GM19397 (cell line): ENCODE data around the gene PPP1R3G.
A peak's percentile ranks its signal among the peaks of the same experiment; 100 is the strongest.
"Not testable (repeated sequence)": the region's sequence is repeated elsewhere in the genome, so short reads cannot be mapped to it uniquely, and the experiment has no call there.

Experiments
- ATAC-seq: cut with Tn5 transposase; IDR thresholded peaks from one replicate; pipeline ENCODE4 v1.9.1; 2021; ENCODE audit warnings: mild to moderate bottlenecking, moderate library complexity; ENCODE audit not compliant: unreplicated experiment

Gene PPP1R3G

DNA sequence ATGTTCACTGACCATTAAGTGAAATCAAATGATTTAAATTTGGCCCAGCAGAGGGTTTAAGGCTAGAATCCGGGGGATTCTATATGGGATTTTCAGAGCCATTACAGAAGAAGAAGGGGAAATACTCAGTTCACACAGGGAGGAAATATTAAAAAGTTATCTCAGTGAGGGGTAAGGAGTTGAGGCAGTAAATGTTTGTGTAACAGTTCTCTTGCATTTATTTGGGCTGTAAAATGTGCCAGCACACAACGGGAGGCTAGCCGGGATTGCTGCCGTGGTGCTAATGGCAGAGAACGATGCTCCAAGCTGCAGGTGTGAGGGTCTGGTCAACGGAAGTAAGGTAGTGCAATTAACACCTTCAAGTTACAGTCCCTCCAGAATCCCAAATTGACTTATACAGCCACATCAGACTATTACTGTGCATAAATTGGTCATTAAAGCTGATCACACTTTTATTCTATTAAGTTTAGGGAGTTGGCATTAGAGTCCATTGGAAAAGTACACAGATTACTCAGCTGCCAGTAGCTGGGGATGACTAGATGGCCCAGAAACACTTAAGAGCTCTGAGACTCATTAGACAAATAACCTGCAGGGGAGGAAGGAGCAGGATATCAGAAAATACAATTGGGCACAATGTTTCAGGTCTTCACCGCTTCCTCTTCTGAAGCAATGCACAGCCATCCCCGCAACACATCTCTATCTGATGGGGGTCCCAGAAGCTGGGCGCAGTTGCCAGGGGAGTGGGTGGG lies 31.3 kb downstream of the PPP1R3G start:
- no peak for ATAC-seq

DNA sequence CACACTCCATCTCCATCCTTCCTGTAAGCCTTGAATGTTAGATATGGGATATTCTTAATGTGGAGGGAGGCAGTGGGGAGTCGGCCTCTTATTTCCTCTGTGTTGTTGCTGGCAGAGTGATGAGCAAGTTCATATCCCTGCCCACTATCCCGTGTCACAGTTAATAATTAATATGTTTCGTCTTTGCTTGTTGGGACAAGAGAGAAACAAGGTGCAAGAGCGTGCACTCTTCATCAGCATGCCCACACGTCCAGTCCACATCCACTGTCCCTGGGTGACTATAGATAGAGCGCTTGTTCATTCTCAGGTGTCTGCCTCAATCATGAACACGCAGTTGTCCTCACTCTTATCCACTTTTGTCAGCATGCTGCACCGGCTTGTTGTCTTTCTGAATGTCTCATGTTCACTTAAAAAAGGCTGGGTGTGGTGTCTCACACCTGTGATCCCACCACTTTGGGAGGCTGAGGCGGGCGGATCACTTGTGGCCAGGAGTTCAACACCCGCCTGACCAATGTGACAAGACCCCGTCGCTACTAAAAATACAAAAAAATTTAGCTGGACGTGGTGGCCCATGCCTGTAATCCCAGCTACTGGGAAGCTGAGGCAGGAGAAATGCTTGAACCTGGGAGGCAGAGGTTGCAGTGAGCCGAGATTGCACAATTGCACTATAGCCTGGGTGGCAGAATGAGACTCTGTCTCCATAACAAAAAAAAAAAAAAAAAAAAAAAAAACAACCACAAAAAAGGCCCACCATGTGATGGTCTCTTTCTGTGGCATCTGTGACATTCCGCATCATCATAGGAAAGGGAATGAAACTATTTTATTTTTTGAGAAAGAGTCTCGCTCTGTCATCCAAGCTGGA lies 34.2 kb downstream of the PPP1R3G start:
- no peak for ATAC-seq

DNA sequence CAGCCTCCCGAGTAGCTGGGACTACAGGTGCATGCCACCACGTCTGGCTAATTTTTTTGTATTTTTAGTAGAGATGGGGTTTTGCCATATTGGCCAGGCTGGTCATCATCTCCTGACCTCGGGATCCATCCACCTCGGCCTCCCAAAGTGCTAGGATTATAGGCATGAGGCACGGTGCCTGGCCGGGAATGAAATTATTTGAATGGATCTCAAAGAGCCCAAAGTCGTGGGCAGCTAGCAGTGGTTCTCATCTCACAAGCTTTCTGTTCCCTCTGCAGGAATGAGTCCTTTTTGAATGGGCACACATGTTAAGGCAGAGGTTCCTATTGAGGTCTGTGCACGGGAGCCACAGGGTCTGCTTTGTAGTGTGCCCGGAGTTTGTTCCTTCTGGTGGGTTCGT lies 34.9 kb downstream of the PPP1R3G start:
- no peak for ATAC-seq

DNA sequence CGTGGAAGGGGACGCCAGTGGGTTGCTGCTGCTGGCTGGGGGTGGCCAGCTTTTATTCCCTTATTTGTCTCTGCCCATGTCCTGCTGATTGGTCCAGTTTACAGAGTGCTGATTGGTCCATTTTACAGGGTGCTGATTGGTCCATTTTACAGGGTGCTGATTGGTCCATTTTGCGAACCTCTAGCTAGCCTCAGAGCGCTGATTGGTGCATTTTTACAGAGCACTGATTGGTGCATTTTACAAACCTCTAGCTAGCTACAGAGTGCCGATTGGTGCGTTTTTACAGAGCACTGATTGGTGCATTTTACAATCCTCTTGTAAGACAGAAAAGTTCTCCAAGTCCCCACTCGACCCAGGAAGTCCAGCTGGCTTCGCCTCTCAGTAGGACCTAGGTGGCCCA lies 35.4 kb downstream of the PPP1R3G start:
- ATAC-seq: not testable (repeated sequence)

DNA sequence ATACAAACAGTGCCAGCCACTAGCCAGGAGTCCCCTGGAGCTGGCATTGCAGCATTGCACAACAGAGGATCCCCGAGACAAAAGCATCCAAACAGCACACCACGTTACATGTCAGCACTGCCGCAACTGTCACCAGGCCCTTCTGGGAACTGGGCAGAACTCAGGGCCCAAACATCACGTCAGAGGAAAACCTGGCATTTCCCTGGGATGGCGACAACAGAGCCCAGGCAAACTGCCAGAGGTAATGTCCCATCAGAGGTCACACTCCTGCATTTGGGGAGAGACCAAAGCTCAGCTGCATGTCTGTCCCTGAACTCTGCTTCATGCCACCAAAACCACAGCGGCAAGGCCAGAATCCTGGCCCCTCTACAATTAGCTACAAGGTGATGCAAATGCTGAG lies 36.3 kb downstream of the PPP1R3G start:
- ATAC-seq: no peak

DNA sequence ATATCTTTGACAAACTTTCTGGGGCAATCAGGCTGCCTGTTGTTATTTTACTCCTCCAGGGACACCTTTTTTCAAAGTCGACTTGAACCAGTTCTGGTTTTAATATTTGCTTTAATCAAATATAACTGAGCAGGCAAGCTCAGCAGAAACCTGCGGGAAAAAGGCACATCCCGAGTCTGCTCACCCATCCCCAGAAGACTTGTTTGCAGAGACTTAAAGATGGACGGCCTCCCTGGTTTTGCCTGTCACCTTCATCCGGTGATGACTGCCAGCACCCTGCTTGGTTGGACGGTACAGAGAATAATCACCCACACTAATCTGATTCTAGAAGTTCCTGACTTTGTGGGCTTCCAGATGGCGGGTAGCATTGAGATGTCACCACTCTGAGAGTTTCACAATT lies 36.8 kb downstream of the PPP1R3G start:
- no peak for ATAC-seq

DNA sequence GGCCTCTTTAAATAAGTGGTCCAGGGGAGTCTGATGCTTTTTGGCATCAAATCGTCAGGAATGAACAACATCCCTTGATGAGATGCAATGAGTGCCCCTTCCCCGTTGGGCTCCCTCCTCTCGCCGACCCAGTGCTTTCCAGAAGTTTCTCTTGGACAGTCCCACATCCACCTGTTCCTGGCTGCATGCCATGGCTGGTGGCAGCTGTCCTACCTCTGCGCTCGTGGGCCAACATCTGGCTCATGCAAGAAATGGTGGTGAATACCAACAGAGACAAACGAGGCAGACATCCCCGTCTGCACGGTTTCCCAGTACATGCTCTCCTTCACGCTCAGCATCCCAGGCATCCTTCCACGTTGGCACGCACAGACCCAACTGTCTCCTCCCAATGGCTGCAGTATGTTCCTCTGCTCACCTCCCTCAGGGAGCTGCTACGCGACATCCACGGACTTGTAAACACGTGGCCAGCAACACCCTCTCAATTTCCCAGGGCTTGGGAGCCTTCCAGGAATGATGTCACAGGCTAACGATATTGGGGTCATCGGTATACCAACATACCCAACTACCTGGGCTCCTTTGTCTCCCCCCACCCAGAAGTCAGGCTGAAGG lies 37.5 kb downstream of the PPP1R3G start:
- no peak for ATAC-seq

DNA sequence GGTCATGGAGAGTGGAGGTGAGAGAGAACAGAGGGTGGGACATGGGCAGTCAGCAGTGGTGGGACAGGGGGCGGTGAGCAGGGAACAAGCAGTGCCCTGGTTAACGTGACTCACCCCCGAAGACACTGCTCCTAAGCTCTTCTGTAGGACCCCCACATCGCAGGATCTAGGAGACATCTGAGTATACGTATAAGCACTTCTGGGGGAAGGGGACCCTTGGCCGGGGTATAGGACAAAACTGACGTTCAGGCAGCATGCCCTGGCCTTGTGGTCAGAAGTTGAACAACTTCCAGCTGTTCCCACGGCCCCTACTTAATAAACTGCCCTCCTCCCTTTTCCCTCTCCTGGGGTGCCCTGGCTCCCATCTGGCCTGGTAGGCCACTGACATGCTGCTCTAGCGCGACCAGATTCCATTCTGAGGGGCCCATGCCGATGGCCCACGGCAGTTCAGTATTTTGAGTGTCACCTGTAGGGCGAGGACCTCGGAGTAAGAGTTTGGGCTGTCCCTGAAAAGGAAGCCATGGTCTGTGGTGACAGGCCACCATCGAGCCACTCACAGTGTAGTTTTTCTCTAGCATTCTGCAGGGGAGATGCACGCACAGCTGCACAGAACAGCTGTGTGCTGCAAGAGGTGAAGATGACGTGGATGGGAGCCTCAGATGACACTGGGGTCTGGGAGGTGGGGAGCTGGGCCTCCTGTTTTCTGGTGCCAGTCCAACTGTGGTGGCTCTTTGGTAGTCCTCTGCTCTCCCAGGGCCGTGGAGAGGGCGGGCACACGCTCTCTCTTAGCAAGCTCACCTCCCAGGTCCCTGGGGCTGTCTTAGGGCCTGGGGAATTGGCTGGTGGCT lies 38.4 kb downstream of the PPP1R3G start:
- ATAC-seq: no peak

DNA sequence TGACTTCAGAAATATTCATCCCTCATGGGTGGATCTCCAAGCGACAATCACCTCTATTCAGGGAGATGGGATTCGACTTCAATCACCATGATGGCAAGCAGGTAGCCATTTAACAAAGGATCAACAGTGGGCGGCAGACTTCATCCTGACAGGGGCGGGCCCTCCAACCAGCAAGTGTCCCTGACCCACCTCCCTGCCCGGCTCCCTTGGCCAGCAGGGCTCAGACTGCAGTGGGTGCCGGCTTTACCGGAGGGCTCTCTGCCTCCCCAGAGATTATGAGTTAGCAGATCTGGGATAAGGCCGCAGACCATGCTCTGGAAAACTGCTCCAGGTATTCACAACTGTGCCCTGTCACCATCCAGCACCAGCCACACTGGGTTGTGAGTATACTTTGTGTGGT lies 39.4 kb downstream of the PPP1R3G start:
- no peak for ATAC-seq

DNA sequence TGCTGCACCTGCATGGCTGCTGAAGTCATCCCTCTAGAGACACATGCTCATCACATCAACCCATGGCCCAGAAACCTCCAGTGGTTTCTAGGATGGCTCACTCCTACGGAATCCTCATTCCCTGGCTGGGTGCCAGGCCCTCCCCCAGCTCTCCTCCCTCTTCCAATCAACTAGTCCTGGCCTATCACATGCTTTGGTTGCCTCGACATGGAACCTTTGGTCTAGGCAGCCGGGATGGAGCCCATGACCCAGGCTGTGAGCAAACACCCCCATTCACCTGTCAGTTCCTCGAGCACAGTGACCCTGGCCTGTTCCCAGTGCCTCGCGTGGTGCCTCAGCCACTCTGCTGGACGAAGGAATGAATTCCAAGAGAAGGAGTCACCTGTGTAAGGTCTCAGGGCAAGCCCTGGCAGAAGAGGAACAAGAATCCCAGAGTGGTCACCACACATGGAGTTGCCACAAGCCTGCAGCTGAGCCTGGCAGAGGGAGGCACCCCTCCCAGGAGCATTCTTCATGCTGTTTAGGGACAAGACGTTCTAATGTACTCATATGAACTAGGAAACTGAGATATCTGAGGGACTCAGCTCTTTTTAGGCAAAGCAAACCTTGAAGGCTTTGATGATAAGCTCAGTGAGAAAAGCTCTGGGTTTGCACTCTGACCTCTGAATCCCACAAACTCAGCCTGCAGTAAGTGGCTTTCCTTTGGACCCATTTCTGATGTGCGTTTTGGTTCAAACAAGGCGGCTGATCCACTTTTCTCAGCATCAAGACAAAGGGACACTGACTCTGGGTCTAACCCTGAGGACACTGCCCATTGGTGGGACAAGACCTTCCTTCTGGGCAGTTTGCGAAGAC lies 40.2 kb downstream of the PPP1R3G start:
- ATAC-seq: no peak

DNA sequence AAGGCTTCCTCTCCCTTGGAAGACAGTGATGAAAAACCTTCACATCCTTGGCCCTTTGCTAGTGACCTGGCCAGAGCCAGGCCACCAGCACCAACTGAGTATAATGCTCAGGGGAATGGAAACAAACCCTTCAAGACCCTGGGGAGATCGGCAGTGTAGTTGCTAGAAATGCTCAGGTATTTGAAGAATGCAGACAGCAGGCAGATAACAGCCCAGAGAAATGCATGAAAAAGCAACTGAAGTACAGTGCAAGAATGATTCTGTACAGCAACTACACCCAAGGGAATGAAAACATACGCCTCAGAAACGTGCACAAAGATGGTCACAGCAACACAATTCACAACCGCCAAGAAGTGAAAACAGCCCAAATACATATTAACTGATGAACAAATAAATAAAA lies 41.1 kb downstream of the PPP1R3G start:
- no peak for ATAC-seq

DNA sequence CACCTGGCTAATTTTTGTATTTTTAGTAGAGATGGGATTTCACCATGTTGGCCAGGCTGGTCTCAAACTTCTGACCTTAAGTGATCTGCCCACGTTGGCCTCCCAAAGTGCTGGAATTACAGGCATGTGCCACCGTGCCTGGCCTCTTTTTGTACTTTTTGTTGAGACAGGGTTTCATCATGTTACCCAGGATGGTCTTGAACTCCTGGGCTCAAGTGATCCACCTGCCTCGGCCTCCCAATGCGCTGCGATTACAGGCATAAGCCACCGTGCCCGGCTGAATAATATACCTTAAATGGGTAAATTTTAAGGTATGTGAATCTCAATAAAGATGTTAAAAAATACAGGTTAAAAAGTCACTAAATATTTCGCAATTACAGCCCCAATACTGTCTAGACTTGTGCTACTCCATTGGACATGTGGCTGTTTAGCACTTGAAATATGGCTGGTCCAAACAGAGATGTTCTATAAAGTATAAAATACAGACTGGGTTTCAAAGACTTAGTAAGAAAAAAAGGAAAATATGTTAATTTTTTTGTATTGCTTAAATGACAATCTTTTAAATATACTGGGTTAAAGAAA lies 42.1 kb downstream of the PPP1R3G start:
- ATAC-seq: no peak

DNA sequence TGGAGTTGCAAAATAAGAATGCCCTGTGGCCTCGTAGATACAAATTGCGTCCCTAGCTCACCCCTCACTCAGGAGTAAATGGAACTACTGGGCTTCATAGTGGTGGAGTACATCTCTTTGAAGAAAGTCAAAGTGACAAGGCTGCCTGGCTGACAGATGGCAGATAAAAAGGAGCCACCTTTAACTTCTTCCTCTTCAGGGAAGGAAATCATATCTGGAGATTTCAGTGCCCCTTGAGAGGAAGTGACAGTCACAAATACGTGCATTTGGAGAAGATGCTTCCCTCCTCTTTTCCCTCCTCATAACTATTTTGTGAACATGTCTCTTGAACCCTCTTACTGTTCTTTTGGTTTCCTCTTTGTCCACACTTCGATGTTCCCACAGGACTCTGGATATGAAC lies 43.2 kb downstream of the PPP1R3G start:
- no peak for ATAC-seq

DNA sequence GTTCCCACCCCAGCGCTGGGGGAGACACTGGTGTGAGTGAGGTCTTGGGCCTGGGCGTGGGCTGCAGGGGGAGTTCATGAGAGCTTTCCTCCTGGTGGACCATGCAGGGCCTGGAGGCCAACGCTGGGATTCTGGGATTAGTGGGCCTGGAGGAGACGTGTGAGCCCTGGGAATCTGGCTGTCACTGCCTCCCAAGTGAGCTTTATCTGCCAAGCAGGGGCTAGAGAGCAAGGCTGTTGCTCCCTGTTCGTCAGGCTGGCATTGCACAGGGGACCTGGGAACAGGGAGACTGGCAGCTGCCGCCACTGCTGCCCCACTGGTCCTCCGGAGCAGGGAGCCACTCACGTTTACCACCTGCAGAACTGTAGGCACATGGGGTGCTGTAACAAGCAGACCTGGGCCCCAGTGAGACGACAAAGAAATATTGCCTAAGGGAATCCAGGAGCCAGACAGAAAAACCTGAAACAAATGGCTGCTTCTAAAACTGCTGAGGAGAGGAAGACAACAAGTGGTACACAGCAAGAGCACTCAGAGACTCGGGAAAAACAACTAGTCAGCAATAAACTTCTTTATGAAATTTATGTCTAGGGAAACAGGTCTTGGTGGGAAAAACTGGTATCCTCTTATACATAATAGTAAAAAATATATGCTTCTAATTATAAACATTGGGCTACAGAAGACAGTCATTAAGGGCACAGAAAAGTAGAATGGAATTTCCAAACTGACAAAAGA lies 45.2 kb downstream of the PPP1R3G start:
- ATAC-seq: no peak

DNA sequence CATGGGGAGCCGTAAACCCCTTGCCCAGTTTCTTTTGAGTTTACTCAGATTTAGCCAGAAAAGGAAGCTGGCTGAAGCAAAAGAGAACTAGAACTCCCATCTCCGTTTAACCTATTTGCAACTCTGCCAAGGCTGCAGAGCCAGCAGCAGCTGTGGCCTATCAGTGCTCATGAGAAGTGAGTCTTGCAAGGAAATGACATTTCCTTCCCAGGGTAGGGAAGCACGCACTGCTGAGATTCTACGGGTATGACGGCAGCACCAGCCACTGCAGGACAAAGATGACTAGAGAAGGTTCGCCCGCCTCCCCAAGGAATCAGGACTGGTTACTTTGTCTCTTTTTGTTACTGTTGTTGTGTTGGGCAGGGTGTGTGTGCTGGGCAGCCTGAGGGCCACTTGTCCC lies 47.6 kb downstream of the PPP1R3G start:
- peak; percentile 71 for ATAC-seq

DNA sequence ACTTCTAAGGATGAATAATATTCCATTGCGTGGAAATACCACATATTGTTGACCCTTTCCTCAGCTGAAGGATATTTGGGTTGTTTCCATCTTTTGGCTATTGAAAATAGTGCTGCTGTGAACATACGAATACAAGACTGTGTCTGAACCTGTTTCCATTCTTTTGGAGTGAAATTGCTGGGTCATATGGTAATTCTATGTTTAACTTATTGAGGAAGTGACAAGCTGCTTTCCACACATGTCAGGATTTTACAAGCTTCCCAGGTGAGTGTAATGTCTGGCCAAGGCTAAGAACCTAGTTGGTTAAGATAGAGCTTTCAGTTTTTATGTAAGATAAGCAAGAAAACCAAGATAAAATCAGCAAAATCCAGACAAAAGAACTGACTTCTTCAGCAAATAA lies 48.8 kb downstream of the PPP1R3G start:
- ATAC-seq: no peak

DNA sequence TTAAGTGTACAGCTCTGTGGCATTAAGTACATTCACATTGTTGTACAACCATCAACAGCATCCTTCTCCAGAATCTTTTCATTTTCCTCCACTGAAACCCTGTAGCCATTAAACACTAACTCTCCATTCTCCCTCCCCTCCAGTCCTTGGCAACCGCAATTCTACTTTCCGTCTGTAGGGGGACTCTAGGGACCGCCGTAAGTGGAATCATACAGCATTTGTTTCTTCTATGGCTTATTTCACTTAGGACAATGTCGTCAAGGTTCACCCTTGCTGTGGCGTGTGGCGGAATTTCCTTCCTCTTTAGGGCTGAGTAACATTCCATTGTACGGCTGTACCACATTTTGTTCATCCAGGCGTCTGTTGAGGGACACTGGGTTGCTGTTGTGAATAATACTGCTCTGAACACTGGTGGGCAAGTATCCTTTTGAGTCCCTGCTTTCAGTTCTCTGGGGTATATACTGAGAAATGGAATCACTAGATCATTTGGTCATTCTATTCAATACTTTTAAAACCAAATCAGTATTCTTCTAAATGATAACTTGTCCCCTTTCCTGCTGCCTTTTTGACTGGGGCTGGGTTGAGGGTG lies 50.7 kb downstream of the PPP1R3G start:
- no peak for ATAC-seq

DNA sequence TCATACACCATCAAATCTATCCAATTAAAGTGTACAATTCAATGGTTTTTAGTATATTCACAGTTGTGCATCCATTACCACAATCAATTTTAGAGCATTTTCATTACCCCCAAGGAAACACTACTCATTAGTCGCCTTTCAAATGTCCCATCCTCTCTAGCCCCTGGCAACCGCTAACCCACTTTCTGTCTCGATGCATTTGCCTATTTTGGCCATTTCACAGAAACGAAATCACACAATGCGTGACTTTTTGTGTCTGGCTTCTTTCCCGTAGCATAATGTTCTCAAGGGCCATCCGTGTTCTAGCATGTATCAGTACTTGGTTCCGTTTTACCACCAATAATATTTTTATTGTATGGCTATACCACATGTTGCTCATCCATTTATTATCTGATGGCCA lies 51.7 kb downstream of the PPP1R3G start:
- no peak for ATAC-seq
